ENCODE results near the gene COL15A1.

The COL15A1 gene

DNA sequence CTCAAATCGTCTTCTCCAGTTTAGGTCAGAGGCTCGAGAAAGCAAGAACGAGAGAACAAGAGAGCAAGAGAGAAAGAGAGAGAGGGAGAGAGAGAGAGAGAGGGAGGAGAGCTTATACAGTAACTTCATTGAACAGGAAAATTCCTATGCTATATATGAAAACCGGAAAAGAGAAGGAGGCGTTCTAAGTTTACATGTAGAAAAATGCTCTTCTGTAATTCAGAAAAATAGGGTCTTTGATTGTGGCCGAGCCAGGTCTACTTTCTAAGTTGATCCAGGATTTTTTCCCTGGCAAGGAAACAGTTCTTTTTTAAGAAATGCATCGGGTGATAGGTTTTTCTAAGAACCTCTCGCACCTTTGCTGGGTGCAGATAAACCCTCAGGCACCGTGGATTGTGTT, 29.5 kb downstream of the COL15A1 start:
- no peak for DNase-seq (ENCODE audit: low spot score)

DNA sequence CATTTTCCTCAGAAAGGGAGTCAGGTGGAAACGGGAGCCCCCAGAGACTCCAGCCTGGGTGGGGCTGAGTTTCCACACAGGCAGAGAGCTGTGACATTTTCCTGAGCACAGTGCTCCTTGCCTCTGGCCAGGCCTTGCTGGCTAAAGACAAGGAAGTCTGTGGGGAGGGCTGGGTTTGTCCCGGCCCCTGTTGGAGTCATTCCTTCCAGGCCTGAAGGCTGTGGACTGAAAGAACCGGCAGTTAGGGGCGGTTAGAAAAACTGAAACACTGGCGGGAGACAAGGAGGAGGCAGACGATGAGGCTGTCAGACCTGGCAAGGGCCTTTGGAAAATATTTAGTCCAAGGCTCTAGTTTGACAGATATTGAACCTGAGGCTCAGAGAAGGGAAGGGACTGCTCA, 29.9 kb downstream of the COL15A1 start:
- DNase-seq (ENCODE audit: low spot score), result no peak

DNA sequence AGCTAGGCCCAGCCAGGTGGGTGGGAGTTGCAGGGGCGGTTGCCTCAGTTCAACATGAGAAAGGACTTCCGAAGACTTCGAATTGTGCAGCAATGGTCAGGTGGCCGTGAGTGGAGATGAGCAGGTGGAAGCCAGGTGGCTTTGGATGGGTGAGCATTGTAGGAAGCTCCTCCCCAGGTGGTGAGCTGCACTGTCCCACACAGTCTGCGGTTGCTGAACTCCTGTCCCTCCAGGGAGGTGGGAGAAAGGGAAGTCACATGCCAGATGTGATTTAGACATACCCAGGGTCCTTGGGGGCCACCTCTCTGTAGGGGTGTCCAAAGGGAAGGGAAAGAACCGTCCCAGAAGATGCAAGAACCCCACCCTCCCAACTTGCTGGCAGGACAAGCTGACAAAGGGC, 30.4 kb downstream of the COL15A1 start:
- no peak for DNase-seq (ENCODE audit: low spot score)

DNA sequence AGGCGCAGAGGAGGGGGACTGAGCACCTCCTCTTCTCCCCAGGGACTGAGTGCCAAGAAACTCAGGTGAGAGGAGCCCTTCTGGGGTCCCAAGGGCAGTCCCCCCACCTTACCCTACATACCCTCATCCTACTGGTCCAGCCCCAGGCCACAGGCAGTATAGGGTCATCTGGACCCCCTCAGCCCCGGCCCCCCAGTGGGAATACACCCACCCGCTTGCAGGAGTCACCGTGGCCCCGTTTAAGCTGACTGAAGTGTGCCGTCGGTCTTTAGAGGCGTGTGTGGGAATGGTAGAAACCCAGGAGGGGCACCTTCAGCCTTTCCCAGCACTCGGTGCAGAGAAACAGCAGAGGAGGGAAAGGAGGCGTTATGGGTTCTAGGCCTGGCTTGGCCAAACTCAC, 30.8 kb downstream of the COL15A1 start:
- DNase-seq (ENCODE audit: low spot score), result no peak

DNA sequence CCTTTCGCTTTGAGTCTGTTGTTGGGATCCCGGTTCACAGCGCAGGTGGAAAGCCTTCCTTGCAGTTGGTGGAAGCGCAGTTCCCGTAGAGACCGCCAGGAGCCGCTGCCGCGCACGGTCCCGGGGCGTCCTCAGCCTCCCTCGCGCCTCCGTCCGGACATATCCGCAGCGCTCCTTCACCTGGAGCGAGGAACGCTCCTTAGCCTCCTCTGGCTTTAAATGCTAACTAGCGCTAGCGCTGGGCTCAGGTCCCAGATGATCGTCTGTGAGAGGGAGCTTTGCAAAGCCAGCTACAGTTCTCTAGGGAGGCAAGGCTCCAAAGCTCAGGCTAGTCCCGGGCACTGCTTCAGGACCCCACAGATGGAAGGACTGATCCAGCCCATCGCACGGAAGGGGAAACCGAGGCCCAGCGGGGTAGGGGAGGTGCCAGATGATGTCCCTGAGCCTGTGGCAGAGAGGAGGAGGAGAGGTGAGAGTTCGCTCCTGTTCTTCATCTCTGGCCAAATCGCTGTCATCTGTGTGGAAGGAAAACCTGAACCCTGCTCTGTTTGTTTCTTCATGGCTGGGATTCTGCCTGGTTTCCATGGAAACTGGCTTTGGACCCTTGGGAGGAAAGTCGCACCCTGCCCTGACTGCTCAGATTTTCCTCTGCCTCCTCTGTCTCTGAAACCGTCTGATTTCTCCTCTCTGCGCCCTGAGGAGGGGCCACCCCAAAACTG, 31.4 kb downstream of the COL15A1 start:
- DNase-seq (ENCODE audit: low spot score), result peak; percentile 81

DNA sequence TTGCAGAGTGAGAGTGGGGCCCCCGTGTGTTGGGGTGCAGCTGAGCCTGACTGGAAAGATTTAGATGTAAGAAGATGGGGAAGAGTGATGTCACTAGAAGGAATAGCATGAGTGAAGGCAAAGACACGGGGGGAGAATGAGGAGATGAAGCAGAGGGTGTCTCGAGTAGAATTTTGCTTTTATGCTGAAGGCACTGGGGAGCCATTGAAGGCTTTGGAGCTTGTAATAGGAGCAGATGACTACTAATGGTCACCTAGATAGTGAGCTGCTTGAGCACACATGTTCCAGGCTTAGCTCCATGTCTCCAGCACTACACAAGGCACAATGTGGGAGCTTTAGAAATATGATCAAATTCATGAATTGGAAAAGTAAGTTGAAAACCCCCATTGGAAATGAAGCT, 32.1 kb downstream of the COL15A1 start:
- DNase-seq (ENCODE audit: low spot score), result no peak

DNA sequence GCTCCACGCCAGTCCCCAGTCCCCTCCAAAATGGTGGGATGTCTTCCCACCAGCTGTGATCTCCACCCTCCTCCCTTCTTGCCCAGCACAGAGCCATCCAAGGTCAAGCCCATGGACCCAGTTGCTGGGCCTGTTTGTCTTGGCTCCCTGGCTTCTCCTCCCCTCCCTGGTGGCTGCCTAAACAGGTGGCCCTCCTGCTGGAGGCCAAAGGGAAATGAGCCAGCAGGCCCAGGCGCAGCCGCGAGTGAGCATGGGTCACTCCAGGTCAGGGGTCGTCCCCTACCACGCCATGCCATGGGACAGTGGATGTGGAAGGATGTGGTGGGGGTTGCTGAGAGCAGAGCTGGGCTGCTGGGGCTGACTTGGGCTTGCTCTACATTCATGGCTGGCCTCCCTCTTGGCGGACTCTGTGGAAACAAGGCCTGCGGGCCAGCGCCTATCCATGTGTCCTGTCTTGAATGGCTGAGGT, 33.6 kb downstream of the COL15A1 start:
- DNase-seq (ENCODE audit: low spot score), result no peak

DNA sequence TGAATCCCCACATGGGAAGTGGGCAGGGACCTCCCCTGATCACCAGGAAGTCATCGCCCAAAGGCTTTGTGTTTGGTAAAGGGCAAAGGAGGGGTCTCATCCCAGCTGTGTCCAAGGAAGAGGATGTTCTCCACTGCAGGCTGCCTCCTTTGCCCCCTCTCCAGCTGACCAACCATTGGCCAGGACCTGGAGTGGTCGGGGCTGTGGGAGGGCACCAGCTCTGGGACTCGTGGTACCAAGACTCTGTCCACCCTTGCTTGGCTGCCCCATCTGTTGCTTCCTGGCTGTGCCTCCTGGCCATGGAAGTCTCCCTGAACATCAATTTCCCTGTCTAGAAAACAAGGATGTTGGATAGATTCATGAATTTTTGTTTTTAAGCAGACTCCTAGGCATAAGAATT, 34.1 kb downstream of the COL15A1 start:
- no peak for DNase-seq (ENCODE audit: low spot score)

DNA sequence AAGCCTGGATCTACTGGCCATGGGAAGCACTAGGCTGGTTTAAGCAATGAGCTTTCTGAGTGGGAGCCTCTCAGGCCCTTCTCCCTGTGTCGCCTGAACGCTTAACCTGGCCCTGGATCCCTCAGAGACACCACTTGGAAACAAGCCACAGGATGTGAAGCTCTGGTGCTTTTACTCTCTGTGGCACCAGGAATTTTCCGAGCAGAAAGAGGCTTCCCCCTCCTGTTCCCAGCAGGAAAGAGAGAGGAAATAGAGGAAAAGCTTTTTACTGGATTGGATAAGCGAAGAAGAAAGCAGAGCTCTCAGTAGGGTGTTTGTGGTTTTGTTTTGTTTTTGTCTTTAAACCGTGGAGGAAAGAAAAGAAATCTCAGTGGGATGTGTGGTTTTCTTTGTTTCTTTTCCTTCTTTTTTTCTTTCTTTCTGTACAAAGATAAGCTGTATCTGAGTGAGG, 34.5 kb downstream of the COL15A1 start:
- no peak for DNase-seq (ENCODE audit: low spot score)

DNA sequence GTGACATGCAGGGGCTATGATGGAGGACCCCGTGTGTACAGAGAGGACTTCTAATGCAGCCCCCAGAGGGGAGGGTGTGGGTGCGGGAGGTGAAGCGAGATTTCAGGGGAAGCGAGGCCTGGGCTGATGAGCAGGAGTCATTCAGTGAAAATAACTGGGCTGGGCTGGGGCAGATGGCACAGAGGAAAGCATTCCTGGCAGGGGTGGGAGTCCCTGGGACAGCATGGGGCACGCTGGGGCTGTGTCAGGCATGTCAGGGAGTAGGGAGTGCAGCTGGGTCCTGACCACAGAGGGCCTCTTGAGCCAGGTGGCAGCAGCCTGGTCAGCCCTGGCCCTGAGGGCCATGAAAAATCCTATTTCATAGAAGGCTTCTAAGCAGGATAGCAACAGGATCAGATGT, 36.6 kb downstream of the COL15A1 start:
- no peak for DNase-seq (ENCODE audit: low spot score)

DNA sequence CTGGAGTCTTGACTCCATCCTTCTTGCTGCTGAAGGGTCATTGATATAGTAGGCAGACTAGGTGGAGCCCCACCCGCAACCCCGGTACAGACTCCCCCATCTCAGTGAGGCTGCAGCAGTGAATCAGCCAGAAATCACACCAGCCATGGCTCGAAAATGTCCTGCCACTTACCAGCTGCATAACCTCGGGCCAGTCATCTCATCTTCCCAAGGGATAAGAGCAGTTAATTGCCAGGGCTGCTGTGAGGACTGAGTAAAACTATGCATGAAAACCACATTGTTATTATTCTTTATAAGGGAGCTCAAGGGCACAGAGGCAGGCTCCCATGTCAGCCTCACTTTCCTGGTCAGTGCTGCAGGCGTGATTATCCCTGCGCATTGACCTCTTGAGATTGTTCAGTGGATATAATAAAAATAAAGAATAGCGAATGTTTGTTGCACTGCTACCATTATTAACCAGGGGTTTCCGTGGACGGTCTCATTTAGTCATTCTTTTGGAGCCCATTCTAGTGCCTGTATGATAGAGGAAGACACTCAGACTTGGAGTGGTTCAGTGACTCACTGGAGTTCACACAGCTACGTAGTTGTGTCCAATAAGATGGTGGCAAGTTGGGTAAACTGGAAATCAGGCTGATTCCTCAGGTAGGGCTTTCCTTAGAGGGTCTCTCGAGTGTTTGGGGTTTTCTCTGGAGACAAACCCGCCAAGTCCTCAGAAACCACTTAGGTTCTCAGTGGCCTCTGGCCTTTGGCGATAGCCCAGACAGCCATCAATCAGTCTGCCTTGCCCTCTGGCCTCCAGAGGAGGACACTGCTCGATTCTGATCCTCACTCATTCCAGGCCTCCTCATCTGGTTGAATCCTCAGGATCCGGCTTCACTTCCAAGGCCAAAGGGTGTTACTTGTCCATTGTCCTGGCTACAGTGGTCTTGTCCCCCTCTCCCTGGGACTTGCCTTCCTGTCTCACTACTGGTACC, 39.9 kb downstream of the COL15A1 start:
- no peak for DNase-seq (ENCODE audit: low spot score)

DNA sequence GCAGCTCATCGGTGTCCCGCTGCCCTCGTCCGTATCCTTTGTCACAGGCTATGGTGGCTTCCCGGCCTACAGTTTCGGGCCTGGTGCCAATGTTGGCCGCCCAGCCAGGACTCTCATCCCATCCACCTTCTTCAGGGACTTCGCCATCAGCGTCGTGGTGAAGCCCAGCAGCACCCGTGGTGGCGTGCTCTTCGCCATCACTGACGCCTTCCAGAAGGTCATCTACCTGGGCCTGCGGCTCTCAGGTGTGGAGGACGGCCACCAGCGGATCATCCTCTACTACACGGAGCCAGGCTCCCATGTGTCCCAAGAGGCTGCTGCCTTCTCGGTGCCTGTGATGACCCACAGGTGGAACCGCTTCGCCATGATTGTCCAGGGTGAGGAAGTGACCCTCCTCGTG, 41.9 kb downstream of the COL15A1 start:
- DNase-seq (ENCODE audit: low spot score), result no peak

DNA sequence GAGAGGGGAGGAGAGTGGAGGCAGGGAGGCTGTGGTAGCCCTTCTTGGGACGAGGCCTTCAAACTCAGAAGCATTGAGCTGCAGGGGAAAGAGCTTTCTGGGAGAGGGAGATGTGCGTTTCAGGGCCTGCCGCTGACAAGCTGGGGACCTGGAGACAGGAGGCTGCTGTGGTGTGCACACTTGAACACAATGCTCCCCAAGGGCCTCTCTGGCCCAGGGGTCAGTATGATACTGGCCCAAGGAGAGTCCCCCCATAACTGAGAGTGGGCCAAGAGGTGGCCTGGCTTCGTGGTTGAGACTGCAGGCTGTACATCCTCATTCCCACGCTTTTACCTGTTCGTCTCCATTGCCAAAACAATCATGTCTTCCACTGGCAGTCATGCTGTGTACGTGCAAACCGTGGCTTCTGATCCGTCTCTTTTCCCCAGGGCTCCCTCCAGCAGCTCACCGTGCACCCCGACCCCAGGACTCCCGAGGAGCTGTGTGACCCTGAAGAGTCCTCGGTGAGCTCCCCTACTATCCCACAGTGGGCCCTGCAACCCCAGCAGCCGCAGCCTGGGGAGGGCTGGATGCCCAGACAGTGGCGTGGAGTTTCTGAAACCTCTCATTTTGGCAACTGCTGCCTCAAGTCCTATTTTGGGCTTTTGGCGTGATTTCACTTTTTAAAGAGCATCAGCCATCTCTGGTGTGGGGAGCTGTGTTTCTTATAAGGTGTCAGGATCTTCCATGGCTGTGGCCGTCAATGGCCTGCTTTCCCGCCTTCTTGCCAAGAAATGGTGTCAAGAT, 43.4 kb downstream of the COL15A1 start:
- no peak for DNase-seq (ENCODE audit: low spot score)

DNA sequence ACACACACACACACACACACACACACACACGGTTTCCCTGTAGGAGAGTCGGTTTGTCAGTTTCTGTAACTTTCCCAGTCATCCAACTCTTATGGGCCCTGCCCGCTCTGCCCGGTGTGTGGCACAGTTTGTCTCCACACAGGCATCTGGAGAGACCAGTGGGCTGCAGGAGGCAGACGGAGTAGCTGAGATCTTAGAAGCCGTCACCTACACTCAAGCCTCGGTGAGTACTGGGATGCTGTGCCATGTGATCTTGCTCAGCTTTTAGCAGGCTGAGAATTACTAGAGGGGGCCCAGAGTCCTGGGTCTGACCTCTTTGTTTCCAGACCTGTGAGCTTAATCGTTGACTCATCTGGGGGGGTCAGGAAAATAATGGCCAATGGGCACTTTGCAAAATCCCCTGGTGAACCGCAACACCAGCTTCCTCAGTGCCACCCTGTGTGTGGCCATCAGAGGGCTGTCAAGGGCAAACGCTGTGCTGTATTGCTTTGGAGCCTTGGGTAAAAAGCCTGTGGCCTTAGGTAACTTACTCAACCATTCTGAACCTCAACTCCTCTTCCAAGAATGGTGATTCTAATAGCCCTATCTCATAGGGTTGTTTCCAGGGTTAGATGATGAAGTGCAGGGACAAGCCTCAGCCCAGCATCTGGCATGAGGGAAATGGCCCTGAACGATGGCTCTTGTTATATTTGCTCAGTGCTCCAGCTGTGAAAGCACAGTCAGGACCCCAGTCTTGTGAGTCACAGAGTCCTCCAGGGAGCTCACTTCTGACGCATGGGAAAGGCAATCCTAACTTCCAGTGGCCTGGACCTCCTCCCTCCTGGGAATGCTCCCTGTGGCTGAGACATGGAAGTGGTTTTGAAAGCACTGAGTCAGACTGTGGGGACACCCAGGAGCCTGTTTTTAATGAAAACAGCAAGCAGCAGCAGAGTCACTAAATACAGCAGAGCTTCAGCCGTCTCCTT, 45.6 kb downstream of the COL15A1 start:
- peak; percentile 25 for DNase-seq (ENCODE audit: low spot score)

DNA sequence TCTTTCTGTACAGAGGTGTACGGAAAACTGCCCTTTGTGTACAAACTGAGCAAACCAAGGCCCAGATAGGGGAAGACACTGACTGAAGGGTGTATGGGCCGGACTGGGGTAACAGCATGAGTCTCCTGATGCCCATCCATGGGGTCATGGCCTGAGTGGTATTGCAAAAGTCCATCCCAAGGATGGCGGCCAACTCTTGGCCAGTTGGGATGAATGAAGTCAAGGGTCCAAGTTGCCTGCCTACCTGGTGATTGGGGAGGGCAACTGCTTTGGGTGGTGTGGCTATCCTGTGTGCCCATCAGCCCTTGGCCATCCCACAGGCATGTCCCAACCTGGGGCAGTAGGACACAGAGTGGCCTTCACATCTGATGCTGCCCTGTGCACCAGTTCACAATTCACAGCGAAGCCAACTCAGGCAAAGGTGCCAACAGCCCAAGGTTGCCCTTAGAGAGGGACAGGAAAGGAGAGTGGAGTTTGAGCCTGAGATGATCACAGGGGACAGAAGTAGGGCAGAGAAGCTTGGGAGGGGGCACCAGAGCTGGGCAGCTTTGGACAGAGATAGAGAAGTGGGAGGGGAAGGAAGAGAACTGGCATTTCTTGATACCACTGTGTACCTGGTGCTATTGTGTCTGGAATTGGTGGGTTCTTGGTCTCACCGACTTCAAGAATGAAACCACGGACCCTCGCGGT, 46.6 kb downstream of the COL15A1 start:
- DNase-seq (ENCODE audit: low spot score), result no peak

DNA sequence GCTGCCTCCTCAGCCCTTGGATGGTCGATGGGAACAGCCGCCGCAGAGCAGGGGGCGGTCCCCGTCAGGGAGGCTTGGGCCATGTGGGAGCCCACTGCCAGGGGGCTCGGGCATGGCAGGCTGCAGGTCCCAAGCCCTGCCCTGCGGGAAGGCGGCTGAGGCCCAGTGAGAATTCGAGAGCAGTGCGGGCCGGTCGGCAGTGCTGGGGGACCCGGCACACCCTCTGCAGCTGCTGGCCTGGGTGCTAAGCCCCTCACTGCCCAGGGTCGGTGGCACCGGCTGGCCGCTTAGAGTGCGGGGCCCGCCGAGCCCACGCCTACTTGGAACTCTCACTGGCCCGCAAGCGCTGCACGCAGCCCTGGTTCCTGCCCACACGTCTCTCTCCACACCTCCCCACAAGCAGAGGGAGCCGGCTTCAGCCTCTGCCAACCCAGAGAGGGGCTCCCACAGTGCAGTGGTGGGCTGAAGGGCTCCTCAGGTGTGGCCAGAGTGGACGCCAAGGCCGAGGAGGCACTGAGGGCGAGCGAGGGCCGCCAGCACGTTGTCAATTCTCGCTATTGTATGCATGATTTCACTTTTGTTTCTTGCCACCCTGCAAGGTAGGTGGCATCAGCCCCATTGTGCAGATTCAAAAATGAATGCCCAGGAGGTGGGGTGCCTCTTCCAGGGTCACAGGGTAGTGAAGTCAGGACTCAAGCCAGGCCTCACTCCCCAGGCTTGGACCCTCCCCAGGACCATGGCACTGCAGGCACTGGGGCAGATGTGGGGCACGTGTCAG, 48.6 kb downstream of the COL15A1 start:
- DNase-seq (ENCODE audit: low spot score), result no peak

DNA sequence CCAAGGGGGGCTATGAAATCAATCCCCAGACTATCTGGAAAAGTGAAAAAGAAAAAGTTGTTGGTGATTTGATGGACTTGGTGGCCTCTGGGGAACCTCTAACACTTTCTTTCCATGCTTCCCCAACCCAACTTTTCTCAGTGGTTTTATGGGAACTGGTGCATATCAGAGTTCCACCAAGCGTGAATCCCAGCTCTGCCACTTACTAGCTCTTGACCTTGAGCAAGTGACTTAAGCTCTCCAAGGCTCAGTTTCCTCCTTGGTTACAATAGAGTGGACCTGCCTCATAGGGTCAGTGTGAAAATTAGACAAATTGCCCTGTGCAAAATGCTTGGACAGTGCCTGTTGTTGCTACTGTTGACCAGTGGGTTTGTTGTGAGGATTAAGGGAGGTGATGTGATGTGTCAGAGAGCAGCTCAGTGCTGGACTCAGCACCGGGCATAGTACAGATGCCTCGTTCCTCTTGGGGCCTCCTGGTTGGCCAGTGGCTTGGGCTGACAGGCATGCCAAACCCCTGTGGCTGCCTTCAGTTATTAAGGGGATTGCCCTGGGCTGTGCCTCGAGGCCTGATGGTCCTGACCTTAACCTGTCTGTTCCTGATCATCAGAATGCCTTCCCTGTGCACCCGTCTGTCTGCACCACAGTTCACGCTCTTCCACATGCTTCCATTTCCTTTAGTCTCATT, 49.3 kb downstream of the COL15A1 start:
- no peak for DNase-seq (ENCODE audit: low spot score)

DNA sequence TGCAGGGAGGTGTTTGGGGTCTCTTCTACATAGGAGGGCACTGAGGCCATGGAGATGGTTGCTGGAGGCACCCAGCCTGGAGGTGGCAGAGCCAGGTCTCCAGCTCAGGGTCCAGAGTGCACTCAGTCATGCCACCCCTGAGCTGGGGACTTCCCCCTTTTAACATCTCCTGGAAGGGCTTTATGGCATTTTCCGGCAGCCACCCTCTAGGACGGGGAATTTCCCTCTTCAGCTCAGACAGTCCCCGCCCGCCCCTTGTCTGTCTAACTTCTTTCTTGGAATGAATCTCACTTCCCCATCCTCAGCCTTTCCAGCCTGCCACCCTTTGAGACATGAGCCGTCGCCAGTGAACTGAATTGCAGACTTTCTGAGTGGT, 49.9 kb downstream of the COL15A1 start:
- no peak for DNase-seq (ENCODE audit: low spot score)

Measured in LoVo (cell line).